Measurements from ENCODE around the gene OXNAD1.
"Not testable (repeated sequence)": the region's sequence is repeated elsewhere in the genome, so short reads cannot be mapped to it uniquely, and the experiment has no call there.

Gene OXNAD1

GRCh38 chr3:16304061-16305010 lies 39.3 kb downstream of the OXNAD1 start:
- no peak for DNase-seq (ENCODE audit: low read depth)

- DNase-seq (ENCODE audit: low read depth) = peak; percentile 25
Observed at GRCh38 chr3:16305111-16305541, 40.1 kb downstream of the OXNAD1 start.

GRCh38 chr3:16307832-16308531 lies 43.0 kb downstream of the OXNAD1 start:
- no peak for DNase-seq (ENCODE audit: low read depth)

GRCh38 chr3:16308727-16309126 lies 43.7 kb downstream of the OXNAD1 start:
- DNase-seq (ENCODE audit: low read depth) = no peak

- DNase-seq (ENCODE audit: low read depth) = peak; percentile 12
Observed at GRCh38 chr3:16309558-16309957, 44.5 kb downstream of the OXNAD1 start.

- not testable (repeated sequence) for DNase-seq (ENCODE audit: low read depth)
Observed at GRCh38 chr3:16310486-16310885, 45.5 kb downstream of the OXNAD1 start.

GRCh38 chr3:16311960-16312451 lies 47.0 kb downstream of the OXNAD1 start:
- DNase-seq (ENCODE audit: low read depth) = no peak

- DNase-seq (ENCODE audit: low read depth) = no peak
Observed at GRCh38 chr3:16313886-16314645, 49.1 kb downstream of the OXNAD1 start.

GRCh38 chr3:16315623-16316022 lies 50.6 kb downstream of the OXNAD1 start:
- no peak for DNase-seq (ENCODE audit: low read depth)

- no peak for DNase-seq (ENCODE audit: low read depth)
Observed at GRCh38 chr3:16316396-16316795, 51.4 kb downstream of the OXNAD1 start.

GRCh38 chr3:16316847-16317560 lies 52.0 kb downstream of the OXNAD1 start:
- DNase-seq (ENCODE audit: low read depth) = no peak

- DNase-seq (ENCODE audit: low read depth) = no peak
Observed at GRCh38 chr3:16317561-16317945, 52.5 kb downstream of the OXNAD1 start.

GRCh38 chr3:16318176-16318575 lies 53.2 kb downstream of the OXNAD1 start:
- DNase-seq (ENCODE audit: low read depth) = no peak

GRCh38 chr3:16319307-16319706 lies 54.3 kb downstream of the OXNAD1 start:
- peak; percentile 66 for DNase-seq (ENCODE audit: low read depth)

GRCh38 chr3:16319723-16320122 lies 54.7 kb downstream of the OXNAD1 start:
- DNase-seq (ENCODE audit: low read depth) = no peak

GRCh38 chr3:16320711-16321110 lies 55.7 kb downstream of the OXNAD1 start:
- DNase-seq (ENCODE audit: low read depth) = no peak

GRCh38 chr3:16322189-16322588 lies 57.2 kb downstream of the OXNAD1 start:
- DNase-seq (ENCODE audit: low read depth) = no peak

- no peak for DNase-seq (ENCODE audit: low read depth)
Observed at GRCh38 chr3:16323737-16324136, 58.7 kb downstream of the OXNAD1 start.

GRCh38 chr3:16325850-16326249 lies 60.8 kb downstream of the OXNAD1 start:
- DNase-seq (ENCODE audit: low read depth) = no peak

- DNase-seq (ENCODE audit: low read depth) = no peak
Observed at GRCh38 chr3:16326724-16327349, 61.8 kb downstream of the OXNAD1 start.

- no peak for DNase-seq (ENCODE audit: low read depth)
Observed at GRCh38 chr3:16328124-16328523, 63.1 kb downstream of the OXNAD1 start.

All from stimulated activated CD8-positive, alpha-beta memory T cell treated with anti-CD3 and anti-CD28 coated beads, Interleukin-4, amount 100 ng/mL, for 24 hours (primary cell).